KBM-7 (cell line): Measurements from ENCODE around the gene CDH4.

ENCODE experiments used
- DNase-seq: peaks from one replicate; pipeline ENCODE4 v3.0.0-alpha.2; 2015
- in situ Hi-C: fragments of 300-500 bp; cut with MboI; formaldehyde crosslinking; loops from 2 replicates; pipeline ENCODE4 v1.14.3; 2020; ENCODE audit warnings: low sequenced_read_pairs, low pct_unique_long_range_greater_than_20kb, mixed read lengths

Gene CDH4

DNA sequence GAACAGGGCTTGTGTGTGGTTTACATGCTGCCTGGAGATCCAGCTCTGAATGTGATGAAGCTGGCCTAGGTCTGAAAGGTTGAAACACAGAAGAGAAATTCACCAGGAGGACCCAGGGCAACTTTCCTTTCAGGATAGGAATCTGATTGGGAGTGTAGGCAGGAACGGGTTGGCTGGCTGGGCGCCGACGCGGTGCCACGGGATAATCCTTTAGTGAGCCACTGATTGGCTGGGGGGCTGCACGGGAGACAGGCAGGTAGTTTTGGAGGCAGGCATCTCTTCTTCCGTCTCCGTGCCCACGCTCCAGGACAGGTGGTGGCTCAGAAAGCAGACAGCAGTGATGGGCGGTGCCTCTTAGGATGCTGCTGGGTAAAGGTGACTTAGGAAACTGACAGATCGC is 294.6 kb downstream of the CDH4 start:
- in situ Hi-C loops, result no loop called here
- DNase-seq, result no peak

DNA sequence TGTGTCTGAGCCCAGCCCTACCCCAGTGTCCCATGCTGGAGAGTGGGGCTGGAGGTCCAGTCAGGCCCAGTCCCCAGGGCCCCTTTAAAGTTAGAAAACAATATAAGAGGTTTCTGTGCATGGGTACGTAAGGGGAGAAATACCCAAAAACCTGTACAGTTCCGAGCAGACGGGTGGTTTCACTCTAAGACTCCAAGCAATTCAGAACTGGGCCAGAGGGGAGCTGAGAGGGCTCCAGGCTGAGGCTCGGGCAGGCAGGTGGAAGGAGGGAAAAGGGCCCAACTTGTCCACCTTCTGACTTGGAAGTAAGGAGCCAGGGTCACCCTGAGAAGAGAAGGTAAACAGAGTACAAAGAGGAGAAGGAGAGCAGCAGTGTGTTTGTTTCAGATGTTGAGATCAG is 296.0 kb downstream of the CDH4 start:
- DNase-seq, result no peak
- in situ Hi-C loops, result no loop called here

DNA sequence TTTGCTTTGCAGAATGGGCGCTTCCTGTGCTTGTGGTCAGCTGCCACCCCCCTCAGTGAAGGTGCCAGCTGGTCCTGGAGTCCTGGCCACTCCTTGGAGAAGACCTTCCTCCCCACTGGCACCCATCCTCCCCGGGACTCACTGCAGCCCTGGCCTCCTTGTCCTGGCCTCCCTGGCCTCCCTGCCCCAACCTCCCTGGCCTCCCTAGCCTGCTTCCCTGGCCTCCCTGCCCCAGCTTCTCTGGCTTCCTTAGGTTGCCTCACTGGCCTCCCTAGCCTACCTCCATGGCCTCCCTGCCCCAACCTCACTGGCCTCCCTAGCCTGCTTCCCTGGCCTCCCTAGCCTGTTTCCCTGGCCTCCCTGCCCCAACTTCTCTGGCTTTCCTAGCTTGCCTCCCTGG is 297.8 kb downstream of the CDH4 start:
- no peak for DNase-seq
- in situ Hi-C loops, result no loop called here

DNA sequence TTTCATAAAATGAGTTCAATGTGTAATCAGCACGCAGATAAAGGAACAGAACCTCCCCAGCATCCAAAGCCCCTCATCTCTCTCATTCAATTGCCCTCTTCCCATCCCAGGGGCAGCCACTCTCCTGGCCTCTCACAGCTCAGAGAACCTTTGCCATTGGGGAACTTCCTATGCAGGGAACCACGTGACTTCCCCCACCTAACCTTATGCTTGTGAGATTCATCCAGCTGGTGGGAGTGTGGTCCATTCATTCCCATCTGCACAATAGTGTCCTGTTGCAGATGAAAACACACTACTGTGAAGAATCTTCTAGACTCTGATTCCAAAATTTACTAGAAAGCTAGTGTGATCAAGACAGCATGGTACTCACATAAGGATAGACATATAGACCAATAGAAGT is 299.3 kb downstream of the CDH4 start:
- no peak for DNase-seq

DNA sequence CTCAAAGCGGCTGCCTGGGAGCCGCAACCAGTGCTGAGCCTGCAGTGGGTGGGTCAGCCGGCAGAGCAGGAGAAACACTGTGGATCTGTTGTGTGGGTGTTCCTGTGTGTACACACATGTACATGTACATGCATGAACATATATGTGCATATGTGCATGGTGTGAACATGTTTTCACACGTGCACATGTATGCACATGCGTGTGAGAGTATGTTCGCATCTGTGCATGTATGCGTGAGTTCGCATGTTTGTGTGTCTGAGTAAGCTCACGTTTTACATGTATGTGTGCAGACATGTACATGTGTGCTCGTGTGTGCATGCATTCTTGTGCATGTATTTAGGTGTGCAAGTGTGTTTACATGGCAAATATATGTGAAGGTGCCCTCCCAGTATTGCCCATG is 302.6 kb downstream of the CDH4 start:
- DNase-seq, result no peak
- in situ Hi-C loops, result no loop called here

More for the DNA sequence above, 299.3 kb downstream of the CDH4 start:
- in situ Hi-C loops, result no loop called here

DNA sequence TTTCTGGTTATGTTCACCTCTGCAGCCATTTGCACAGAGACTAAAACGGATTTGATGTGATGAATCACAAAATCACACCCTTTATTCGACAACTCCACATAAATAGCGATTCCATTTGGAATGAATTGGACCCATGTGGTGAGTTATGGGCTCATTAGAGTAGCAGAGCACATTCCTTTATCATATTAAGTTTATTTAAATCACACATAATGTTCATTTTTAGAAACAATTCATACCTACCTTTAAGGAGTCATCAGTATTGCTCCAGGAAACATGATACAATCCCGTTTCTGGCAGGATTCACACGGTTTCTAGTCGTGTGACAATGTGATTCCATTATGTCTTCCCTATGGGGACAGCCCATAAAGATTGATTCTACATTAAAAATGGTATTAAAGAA is 303.5 kb downstream of the CDH4 start:
- in situ Hi-C loops, result no loop called here
- no peak for DNase-seq

DNA sequence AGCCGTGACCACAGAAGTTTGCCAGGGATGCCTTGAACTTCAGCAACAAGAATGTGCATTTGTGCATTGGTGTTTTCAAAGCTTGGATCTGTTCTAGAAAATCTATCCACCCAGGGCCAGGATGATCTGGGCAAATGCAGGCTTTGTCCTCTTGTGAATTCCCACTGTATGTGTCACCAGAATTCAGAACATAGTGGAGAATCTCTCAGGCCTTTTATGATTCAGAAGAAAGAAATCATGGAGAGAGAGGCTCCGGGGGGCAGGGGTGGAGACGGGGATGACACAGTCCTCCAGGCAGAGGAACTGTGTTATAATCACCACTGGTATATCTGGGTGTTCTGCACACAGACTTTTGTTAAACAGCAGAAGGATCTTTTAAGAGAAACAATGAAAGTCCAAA is 304.1 kb downstream of the CDH4 start:
- no peak for DNase-seq
- in situ Hi-C loops, result no loop called here

DNA sequence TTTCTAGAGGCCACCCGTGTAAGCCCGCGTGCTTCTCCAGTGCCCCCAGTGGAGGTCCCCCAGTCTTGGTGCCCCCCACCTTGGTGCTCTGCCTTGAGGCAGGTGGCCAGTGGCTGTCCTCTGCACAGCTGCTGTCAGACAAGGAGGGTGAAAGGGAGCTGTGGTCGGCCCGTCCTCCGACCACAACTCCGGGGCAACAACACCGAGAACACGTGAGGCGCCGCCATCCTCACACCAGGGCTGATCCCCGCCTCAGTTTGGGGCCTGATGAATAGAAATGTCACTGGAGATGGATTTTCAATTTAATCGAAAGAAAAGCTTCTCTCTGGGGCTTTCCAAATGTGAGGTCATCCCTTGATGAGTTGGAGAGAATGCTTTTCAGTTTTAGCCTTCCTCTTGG is 304.6 kb downstream of the CDH4 start:
- in situ Hi-C loops, result no loop called here
- DNase-seq, result no peak

DNA sequence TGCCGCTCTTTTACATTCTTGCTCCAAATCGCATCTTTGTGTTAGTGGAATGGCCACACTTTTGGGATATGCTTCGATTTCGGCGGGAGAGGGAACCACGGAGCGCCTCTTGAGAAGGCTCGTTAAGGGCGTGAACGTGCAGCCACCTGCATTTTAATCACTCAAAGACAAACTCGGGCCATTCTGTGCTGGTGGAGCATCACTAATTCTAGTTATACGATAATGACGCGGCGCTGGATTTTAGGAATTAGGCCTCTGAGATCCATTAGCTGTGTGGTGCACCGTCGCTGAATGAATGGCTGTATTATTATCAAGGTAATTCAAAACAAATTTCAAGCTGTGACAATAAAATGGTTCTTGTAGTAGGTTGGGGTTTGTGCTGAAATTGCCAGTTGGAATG is 305.6 kb downstream of the CDH4 start:
- in situ Hi-C loops, result no loop called here
- DNase-seq, result no peak

DNA sequence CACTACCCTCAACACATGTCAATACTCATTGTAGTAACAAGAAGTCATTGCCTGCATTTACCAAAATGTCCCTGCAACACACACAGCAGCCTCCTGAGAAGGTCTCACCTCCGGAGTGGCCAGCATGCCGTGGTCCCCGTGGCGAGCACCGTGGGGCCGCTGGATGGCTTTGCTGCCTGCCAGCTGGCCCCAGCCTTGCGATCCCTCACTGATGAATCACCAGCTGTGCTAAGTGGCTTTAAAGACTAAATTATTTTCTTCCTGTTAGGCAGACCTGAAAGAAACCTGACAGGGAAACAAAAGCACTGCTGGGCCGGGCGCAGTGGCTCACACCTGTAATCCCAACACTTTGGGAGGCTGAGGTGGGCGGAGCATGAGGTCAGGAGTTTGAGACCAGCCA is 306.7 kb downstream of the CDH4 start:
- DNase-seq, result no peak
- in situ Hi-C loops, result no loop called here

DNA sequence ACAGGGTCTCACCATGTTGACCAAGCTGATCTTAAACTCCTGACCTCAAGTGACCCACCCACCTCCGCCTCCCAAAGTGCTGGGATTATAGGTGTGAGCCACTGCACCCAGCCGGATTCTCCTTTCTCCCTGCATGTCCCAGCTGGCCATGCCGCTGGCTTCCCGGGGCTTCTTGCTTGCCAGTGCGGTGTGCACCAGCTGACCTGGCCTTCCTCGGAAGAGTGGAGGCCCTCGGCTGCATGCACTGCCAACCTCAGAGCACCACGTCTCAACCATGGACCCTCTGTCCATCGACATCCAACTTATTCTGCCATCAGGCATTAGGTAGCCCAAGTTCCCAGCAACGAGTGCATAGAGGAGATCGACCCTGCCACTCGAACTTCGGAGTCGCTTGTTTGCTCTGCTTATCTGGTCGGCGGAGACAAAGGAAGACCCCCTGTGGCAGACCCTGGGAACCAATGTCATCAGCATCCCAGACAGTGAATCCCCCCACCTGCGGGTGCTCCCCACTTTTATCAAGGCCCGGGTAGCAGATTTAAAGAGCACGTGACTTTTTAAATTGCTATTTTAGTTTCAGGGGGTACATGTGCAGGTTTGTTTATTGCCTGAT is 307.8 kb downstream of the CDH4 start:
- in situ Hi-C loops, result no loop called here
- no peak for DNase-seq

DNA sequence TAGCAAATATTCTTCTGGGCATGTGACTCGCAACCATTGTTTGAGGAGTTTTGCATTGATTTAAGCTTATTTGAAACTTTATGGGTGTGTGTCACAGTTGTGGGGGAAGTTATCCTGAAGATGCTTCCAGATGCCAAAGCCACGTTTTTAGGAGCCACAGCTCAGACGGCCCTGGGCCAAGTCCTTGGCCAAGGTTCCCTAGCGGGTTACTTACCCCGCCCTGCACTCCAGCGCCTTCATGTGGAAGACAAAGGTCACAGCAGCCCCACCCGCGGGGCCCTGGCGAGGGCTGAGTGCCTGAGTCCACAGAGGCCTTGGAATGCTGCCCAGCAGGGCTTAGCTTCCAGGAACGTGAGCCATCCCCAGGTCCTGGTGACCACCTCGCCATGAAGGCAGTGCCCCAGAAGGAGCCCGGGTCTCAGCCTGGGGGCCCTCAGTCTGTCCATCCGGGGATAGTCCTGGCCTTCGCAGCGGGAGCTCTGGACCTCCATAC is 308.3 kb downstream of the CDH4 start:
- in situ Hi-C loops, result no loop called here
- DNase-seq, result no peak

DNA sequence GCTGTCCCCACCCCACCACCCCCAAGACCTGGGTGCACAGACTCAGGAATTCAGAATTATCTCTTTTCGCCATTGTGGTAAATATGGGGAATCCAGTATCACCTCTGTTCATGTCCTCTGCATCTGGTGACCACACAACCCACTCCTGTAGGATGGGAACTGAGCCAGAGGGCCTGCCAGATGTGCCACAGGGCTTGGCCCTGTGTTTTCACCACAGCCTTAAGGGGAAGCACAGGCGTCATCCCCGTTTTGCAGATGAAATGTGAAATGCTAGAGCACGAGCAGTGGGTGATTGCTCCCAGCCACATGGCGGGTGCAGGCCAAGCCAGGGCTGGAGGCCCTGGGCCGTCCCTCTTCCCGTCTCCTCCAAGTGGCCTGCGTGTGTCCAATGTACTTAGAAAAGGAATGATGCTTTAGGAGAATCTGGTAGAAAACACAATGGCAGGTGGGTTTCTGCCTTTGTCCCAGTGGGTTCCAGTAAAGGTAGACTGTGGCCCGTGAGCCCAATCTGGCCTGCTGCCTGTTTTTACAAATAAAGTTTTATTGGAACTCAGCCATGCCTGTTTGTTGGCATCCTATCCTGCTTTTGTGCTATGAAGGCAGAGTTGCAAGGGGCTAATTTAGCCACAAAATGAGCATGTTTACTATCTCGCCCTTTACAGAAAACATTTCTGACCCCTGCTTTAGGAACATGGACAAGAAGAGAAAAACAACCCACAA is 309.2 kb downstream of the CDH4 start:
- DNase-seq, result no peak
- in situ Hi-C loops, result no loop called here

DNA sequence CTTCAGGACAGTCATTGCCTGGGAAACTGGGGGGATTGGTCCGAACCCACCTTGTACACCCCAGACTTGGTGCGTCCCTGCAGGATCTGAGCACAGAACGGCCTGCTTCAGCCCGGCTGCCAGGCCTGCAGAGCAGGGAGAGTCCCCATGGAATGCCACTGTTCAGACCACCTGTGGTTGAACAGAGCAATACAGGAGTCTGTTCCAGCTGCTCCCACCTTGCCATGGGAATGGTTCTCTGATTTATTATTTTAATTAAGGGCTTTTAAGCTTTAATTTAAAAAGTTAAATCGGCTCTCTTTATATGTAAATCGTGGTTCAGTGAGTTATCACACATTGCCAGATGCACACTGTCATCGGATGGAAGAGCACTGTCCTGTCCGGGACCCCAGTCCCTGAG is 310.4 kb downstream of the CDH4 start:
- no peak for DNase-seq
- in situ Hi-C loops, result no loop called here

DNA sequence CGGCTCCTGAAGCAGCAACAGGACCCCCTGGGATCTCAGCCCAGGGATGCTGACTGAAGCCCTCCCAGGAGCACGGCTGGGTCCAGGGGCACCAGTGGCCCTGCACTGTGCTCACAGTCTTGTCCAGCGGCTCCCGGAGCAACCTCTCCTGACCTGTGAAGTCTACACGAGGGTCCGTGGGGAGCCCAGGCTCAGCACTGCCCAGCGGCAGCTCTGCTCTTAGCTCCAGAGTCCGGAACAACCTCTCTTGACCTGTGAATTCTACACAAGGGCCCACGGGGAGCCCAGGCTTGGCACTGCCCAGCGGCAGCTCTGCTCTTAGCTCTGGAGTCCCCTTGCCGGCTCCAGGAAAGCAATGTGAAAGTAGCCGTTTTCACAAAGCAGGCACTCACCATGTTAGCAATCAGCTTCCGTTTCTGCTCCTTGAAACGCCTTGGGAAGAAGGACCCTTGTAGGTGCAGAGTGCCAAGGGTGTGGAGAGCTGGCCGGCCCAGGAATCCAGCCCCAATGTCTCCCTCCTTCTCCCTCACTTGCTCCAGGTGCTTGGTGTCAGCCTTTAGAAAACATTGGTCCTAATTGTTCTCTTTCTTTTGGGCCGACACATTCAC is 310.9 kb downstream of the CDH4 start:
- in situ Hi-C loops, result no loop called here

DNA sequence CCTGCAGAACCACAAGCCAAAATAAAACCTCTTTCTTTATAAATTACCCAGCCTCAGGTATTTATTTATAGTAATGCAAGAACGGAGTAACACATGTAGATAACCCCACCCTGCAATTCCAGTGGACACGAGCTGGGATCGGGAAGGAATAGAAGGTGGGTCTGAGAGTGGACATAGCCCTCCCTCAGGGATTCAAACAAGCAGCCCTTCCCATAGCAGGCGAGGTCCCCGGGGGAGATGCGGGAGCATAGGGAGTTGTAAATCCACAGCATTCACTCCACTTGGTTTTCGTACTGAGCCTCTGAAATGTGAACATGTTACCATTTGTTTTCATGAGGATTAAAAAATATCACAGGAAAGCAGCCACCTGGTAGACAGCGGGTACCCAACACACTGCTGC is 312.6 kb downstream of the CDH4 start:
- in situ Hi-C loops, result no loop called here
- DNase-seq, result no peak

More for the DNA sequence above, 310.9 kb downstream of the CDH4 start:
- DNase-seq, result no peak

DNA sequence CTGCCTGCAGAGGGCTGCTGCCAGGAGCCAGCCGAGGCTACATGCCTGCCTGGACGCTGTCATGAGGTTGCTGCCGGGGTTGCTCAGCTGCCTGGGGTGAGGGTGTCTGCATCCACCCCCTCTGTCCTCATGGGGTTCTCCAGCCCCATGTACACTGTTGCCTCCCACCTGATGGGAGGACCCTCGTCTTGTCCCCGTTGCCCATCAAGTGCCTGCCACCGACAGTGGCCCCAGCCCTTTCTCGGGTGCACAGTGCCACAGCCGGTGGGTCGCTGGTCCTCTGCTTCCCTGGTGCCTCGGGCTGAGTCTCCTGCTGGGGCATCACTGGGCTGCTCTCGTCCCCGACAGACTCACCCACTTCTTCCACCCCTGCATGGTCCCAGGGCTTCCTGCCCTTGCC is 313.7 kb downstream of the CDH4 start:
- in situ Hi-C loops, result no loop called here

DNA sequence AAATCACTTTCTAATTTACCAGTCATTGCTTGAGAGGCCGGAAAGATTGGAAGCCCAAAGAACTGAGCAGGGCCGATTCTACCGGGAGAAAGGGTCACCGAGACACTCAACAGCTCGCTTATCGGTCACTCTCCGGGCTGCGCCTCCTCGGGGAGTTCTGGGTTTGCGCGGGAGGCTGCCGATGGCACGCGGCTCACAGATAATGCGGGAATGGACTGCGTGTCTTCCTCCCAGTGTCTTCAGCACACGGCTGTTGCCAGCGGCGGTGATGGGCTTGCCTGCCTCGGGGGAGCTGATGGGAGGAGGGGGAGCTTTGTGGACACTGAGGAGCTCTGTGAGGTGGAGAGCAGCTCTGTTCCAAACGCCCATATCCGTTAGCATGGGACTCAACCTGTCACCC is 314.6 kb downstream of the CDH4 start:
- DNase-seq, result no peak
- in situ Hi-C loops, result no loop called here

More for the DNA sequence above, 313.7 kb downstream of the CDH4 start:
- no peak for DNase-seq

DNA sequence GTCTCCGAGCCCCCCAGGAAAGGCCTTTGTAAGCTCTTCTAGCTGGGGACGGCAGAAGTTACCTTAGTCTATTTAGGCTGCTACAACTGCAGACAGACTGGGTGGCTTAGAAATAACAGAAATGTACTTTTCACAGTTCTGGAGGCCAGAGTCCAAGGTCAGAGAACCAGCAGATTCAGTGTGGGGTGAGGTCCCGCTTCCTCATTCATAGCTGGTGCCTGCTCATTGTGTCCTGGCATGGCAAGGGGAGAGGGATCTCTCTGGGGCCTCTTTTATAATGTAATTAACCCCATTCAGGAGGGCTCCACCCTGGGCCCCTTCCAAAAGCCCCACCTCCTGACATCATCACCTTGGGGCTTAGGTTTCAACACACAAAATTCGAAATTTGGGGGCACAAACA is 315.1 kb downstream of the CDH4 start:
- in situ Hi-C loops, result no loop called here
- no peak for DNase-seq

DNA sequence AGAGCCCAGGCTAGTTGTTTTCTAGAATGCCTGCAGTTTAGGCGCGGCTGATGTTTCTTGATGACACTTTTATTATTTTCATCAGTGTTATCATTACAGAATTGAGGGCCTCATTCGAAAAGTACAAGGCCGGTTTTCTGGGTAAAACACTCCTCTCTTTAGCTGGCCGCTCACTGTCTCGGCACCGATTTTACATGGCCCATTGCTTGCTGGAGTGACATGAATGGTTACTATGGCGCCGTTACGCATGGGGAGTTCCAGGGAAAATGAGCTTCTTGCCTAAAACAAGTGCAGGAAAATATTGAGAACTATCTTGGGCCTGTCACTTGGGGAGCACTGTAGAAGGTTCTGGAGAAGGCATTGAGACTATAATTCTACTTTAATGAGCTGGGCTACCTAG is 317.8 kb downstream of the CDH4 start:
- no peak for DNase-seq
- in situ Hi-C loops, result no loop called here
